HEK293T (cell line): ENCODE results near the gene TMEM167B.

Experiments
- CTCF ChIA-PET: fragments of 350-600 bp; formaldehyde crosslinking; extraction: SDS; loops from one replicate; lab custom pipeline; 2021; ENCODE audit warnings: antibody characterized with exemption, inconsistent platforms; lab: Yijun Ruan, JAX
- POLR2A ChIA-PET: fragments of 350-600 bp; formaldehyde crosslinking; extraction: SDS; loops from one replicate; lab custom pipeline; 2020; ENCODE audit warnings: antibody characterized with exemption, inconsistent platforms; lab: Yijun Ruan, JAX
- DNase-seq: peaks from one replicate; pipeline ENCODE4 v3.0.0; 2012; ENCODE audit warnings: mixed read lengths; ENCODE audit errors: extremely low spot score
- ARNT ChIP-seq: fragments of 450-650 bp; IDR thresholded peaks from 2 replicates; pipeline ENCODE4 v1.6.1; 2017; ENCODE audit warnings: mild to moderate bottlenecking
- BHLHE40 ChIP-seq: fragments of 450-650 bp; IDR thresholded peaks from 2 replicates; pipeline ENCODE4 v1.6.1; 2016; ENCODE audit warnings: mild to moderate bottlenecking, moderate library complexity, borderline replicate concordance
- CTBP1 ChIP-seq: fragments of 450-650 bp; IDR thresholded peaks from 2 replicates; pipeline ENCODE4 v1.6.1; 2016; ENCODE audit warnings: borderline replicate concordance
- ELF4 ChIP-seq: fragments of 450-650 bp; IDR thresholded peaks from 2 replicates; pipeline ENCODE4 v1.6.1; 2017; ENCODE audit warnings: antibody characterized with exemption
- FOXA1 ChIP-seq: fragments of 450-650 bp; IDR thresholded peaks from 2 replicates; pipeline ENCODE4 v1.6.1; 2016; ENCODE audit warnings: mild to moderate bottlenecking
- FOXK2 ChIP-seq: fragments of 450-650 bp; IDR thresholded peaks from 2 replicates; pipeline ENCODE4 v1.6.1; 2016; ENCODE audit warnings: mild to moderate bottlenecking
- FOXM1 ChIP-seq: fragments of 450-650 bp; IDR thresholded peaks from 2 replicates; pipeline ENCODE4 v1.6.1; 2017; ENCODE audit warnings: mild to moderate bottlenecking, borderline replicate concordance
- HDGF ChIP-seq: fragments of 450-650 bp; IDR thresholded peaks from 2 replicates; pipeline ENCODE4 v1.6.1; 2017; ENCODE audit warnings: antibody characterized with exemption, borderline replicate concordance
- L3MBTL2 ChIP-seq: fragments of 450-650 bp; conservative IDR thresholded peaks from 2 replicates; pipeline ENCODE4 v1.6.1; 2016; ENCODE audit warnings: mild to moderate bottlenecking
- LEF1 ChIP-seq: fragments of 450-650 bp; IDR thresholded peaks from 2 replicates; pipeline ENCODE4 v1.6.1; 2017; ENCODE audit warnings: mild to moderate bottlenecking, borderline replicate concordance
- NFRKB ChIP-seq: fragments of 450-650 bp; IDR thresholded peaks from 2 replicates; pipeline ENCODE4 v1.6.1; 2016; ENCODE audit warnings: mild to moderate bottlenecking, moderate library complexity
- PKNOX1 ChIP-seq: fragments of 450-650 bp; IDR thresholded peaks from 2 replicates; pipeline ENCODE4 v1.6.1; 2016
- SP1 ChIP-seq: fragments of 450-650 bp; IDR thresholded peaks from 2 replicates; pipeline ENCODE4 v1.6.1; 2017
- SUZ12 ChIP-seq: fragments of 450-650 bp; IDR thresholded peaks from 2 replicates; pipeline ENCODE4 v1.6.1; 2016; ENCODE audit warnings: mild to moderate bottlenecking
- TARDBP ChIP-seq: fragments of 450-650 bp; IDR thresholded peaks from 2 replicates; pipeline ENCODE4 v1.6.1; 2016
- ZNF384 ChIP-seq: fragments of 450-650 bp; IDR thresholded peaks from 2 replicates; pipeline ENCODE4 v1.6.1; 2016

TMEM167B gene

DNA sequence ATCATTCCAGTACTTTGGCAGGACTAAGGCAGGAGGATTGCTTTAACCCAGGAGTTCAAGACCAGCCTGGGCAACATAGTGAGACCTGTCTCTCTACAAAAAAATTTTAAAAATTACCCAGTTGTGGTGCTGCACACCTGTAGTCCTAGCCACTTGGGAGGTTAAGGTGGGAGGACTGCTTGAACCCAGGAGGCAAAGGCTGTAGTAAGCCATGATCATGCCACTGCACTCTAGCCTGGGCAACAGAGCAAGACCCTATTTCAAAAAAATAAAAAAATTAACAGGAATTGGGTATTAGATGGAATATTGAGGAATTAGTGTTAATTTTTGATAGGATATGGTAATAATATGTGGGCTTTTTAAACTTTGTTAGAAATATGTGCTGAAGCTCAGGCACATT, 31.5 kb upstream of the TMEM167B start:
- ChIA-PET CTCF (no interaction called here), POLR2A (interaction anchor here (1.4 kb wide), 1 partner anchor 17 kb away, joined by 6 read pairs; the partner anchor contains the start of gene TAF13)
- no peak for TF ChIP-seq NFRKB
- DNase-seq: no peak

DNA sequence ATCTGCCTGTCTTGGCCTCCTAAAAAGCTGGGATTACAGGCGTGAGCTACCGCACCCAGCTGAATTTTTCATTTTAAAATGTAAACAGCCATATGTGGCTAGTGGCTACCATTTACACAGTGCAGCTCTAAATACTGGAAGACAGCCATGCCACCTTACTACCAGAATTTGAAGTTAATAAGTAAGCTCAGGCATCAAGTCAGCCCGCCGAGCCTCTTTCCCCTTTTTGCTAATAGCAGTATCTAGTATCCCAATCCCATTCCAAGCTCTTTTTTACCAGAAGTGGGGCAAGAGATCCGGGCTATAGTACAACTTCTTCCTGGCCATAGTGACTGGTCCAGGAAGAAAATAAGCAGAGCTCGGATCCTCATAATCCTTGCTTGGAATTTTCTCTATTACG, 29.9 kb upstream of the TMEM167B start:
- no peak for DNase-seq
- CTCF ChIA-PET: interaction anchor here (0.6 kb wide), 1 partner anchor 13 kb away, joined by 4 read pairs; no protein-coding TSS in a partner anchor
- TF ChIP-seq ARNT (no peak), SUZ12 (no peak), FOXM1 (no peak), L3MBTL2 (no peak), LEF1 (no peak), NFRKB (no peak)
- POLR2A ChIA-PET: interaction anchor here (0.9 to 1.4 kb wide), 3 partner anchors 15 to 30 kb away, joined by 3 to 10 read pairs (median 3); partner anchors contain the start of genes TAF13, TMEM167B and WDR47

- ChIA-PET CTCF (interaction anchor here (0.6 kb wide), 1 partner anchor 14 kb away, joined by 4 read pairs; no protein-coding TSS in a partner anchor), POLR2A (interaction anchor here (0.9 to 1.4 kb wide), 3 partner anchors 15 to 29 kb away, joined by 3 to 10 read pairs (median 3); partner anchors contain the start of genes TAF13, TMEM167B and WDR47)
- TF ChIP-seq NFRKB: no peak
- no peak for TF ChIP-seq CTBP1
- no peak for TF ChIP-seq ELF4
- no peak for TF ChIP-seq HDGF
- TF ChIP-seq FOXK2: no peak
- TF ChIP-seq SUZ12: no peak
- no peak for TF ChIP-seq SP1
- TF ChIP-seq ARNT: no peak
- no peak for TF ChIP-seq FOXA1
- TF ChIP-seq PKNOX1: no peak
- TF ChIP-seq ZNF384: no peak
- no peak for TF ChIP-seq BHLHE40
- no peak for TF ChIP-seq FOXM1
- TF ChIP-seq LEF1: no peak
- no peak for TF ChIP-seq L3MBTL2
- TF ChIP-seq TARDBP: no peak
- DNase-seq: no peak
These were observed 29.4 kb upstream of the TMEM167B start for GRCh38 chr1:109061183-109061582.

DNA sequence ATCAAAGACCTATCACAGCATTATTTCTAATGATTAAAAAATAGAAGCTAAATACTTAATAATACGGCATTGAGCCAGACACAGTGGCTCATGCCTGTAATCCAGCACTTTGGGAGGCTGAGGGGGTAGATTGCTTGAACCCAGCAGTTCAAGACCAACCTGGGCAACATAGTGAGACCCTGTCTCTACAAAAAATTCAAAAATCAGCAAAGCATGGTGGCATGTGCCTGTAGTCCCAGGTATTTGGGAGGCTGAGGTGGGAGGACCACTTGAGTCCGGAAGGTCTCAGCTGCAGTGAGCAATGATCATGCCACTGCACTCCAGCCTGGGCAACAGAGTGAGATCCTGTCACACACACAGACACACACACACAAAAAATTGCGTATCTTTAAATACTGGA, 25.4 kb upstream of the TMEM167B start:
- ChIA-PET POLR2A (interaction anchor here (1.7 to 3.5 kb wide), 2 partner anchors 11 to 35 kb away, joined by 5 to 12 read pairs; partner anchors contain the start of gene TAF13), CTCF (interaction anchor here (0.5 kb wide), 1 partner anchor 730 kb away, joined by 3 read pairs; no protein-coding TSS in a partner anchor)
- no peak for DNase-seq
- no peak for TF ChIP-seq TARDBP
- TF ChIP-seq ELF4: no peak
- no peak for TF ChIP-seq SP1
- no peak for TF ChIP-seq BHLHE40
- TF ChIP-seq FOXA1: no peak
- no peak for TF ChIP-seq CTBP1
- no peak for TF ChIP-seq ZNF384

DNA sequence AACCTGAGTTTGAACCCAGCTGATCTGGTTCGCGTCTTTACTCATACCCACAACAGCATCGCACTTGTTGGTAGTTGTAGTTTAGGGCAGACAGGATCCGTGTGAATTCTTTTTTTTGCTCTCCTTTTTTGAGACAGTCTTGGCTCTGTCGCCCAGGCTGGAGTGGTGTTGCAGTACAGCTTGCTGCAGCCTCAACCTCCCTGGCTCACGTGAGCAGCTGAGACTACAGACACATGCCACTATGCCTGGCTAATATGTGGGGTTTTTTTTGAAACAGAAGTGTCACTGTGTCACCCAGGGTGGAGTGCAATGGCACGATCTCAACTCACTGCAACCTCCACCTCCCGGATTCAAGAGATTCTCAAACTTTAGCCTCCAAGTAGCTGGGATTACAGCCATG, 22.7 kb upstream of the TMEM167B start:
- TF ChIP-seq ARNT (no peak), SP1 (no peak)
- ChIA-PET CTCF (no interaction called here), POLR2A (interaction anchor here (1.2 to 3.5 kb wide), 3 partner anchors 9 to 32 kb away, joined by 3 to 12 read pairs (median 7); partner anchors contain the start of genes TAF13 and WDR47)
- DNase-seq: no peak

DNA sequence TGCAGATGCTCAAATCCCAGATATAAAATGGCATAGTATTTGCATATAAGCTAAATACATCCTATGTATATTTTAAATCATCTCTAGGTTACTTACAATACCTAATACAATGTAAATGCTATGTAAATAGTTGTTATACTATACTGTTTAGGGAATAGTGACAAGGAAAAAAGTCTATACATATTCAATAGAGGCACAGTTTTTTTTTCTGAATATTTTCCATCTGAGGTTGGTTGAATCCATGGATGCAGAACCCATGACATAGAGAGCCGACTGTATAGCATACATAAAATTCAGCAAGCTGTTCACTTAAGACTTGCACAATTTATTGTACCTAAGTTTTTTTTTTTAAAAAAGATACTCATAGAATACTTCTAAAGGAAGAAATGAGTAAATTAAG, 21.3 kb upstream of the TMEM167B start:
- POLR2A ChIA-PET: interaction anchor here (1.8 kb wide), 1 partner anchor 31 kb away, joined by 7 read pairs; no protein-coding TSS in a partner anchor
- DNase-seq: no peak
- no peak for TF ChIP-seq FOXM1
- TF ChIP-seq PKNOX1: no peak
- no peak for TF ChIP-seq FOXA1
- TF ChIP-seq NFRKB: no peak
- no peak for TF ChIP-seq ARNT
- CTCF ChIA-PET: no interaction called here

DNA sequence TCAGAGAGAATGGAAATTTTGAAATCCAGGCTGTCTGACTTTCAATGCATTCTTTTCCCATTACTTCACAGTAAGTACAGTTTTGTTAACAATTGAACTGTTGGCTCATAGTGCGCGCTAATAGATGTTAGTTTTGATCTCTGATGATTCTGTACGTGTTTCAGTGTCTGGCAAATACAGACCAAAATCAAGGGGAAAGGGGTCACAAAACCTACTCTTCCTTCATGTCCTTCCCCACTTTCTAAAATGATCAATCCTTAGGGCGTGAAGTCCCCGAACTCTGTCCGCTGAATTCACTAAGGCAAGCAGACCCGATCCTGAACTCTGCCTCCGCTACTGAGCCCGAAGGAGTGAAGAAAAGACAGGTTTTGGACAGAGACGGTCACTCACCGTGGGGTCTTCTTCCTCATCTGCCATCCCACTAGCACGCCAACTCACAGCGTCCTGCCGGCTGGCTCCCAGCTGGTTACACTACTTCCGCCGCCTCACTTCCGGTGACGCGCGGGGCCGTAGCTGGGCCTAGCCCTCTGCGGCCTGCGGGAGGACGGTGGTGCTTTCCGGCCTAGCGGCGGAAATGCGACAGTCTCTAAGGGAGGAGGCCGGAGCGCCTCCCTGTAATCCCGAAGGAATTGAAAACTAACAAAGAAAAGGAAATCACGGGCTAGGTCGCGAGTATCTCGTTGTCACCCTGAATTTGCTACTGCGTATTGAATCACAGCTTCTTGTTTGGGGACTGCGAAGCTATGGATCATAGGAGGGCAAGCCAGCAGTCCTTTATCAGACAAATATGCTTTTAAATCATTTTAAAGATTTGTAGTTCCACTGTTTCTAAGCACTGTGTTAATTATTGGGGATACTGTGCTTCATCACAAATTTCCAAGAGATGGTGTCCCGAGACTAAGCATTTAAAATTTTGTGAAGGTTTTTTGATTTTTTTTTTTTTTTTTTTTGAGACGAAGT, 14.8 kb upstream of the TMEM167B start, which contains the start of gene TAF13:
Gene TAF13, minus strand, starts transcription at position 473 of the 960 bp plus-strand sequence. Its CDS starts 56 bp downstream, at position 417.
- no peak; the same call in 1 of the 2 replicates for TF ChIP-seq ARNT
- TF ChIP-seq FOXM1: no peak
- TF ChIP-seq PKNOX1: peak; percentile 41
- peak; percentile 74 for TF ChIP-seq ELF4
- no peak for TF ChIP-seq HDGF
- TF ChIP-seq FOXA1: no peak
- no peak for TF ChIP-seq FOXK2
- TF ChIP-seq BHLHE40: no peak
- peak; percentile 55; the same call in 1 of the 2 replicates for TF ChIP-seq CTBP1
- TF ChIP-seq SUZ12: no peak
- peak; percentile 80 for TF ChIP-seq ZNF384
- no peak for TF ChIP-seq TARDBP
- TF ChIP-seq SP1: no peak
- no peak for TF ChIP-seq LEF1
- TF ChIP-seq L3MBTL2: no peak; the same call in 1 of the 2 replicates
- TF ChIP-seq NFRKB: no peak
- ChIA-PET CTCF (interaction anchor here (0.7 kb wide), 1 partner anchor 24 kb away, joined by 3 read pairs; no protein-coding TSS in a partner anchor), POLR2A (interaction anchor here (0.6 to 3.3 kb wide), 12 partner anchors 9 to 113 kb away, joined by 3 to 34 read pairs (median 10); partner anchors contain the start of genes CLCC1, TMEM167B and WDR47)
- DNase-seq: peak; percentile 98
